GM19397 (cell line): Measurements from ENCODE around the gene ELOF1.

Experiments used
- ATAC-seq: cut with Tn5 transposase; IDR thresholded peaks from one replicate; pipeline ENCODE4 v1.9.1; 2021; ENCODE audit warnings: mild to moderate bottlenecking, moderate library complexity; ENCODE audit not compliant: unreplicated experiment

Gene ELOF1

DNA sequence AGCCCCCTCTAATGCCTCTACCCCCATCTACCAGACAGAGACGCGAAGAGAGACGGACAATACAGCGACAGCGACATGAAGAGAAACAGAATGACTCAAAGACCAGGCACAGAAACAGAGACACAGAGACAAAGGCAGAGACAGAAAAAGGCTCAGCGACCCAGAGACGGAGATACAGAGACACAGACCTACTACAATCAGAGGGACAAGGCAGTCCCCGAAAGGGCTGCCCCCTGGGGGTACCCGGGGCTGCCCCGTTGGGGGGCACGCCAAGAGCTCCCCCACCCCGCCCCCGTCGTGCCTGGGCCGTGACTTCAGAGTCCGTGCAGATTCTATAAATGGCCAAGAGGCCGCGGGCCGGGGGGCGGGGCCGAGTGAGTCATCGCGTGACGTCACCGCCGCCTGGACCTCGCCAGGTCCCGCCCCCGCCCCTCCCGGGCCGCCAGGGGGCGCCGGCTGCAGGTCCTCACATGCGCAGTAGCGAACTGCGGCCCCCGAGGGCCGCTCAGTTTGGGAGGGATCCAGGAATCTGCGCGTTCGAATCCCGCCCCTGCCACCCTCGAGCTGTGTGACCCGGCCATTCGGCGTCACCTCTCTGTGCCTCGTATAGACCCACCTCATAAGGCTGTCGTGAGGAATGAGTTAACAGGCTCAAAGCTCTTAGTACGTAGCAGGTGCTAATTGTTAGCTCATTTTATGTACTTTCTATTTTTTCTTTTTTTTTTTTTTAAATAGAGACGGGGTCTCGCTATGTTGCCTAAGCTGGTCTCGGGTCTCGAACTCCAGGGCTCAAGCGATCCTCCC is 23.0 kb downstream of the ELOF1 start:
- peak; percentile 76 for ATAC-seq

DNA sequence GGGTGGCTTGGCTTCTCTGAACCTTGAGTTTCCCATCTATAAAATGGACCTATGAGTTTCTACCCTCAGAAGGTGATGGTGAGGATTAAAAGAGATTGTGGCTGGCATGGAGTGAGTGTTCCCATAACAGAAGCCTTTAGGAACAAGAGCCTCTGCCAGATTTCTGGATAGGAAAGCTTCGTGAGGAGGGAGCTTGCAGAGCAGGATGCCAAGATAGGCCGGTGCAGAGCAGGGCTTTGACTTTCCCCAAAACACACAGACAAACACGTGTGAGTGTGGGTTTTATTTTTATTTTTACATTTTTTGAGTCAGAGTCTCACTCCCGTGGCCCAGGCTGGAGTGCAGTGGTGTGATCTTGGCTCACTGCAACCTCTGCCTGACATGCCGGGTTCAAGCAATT is 24.1 kb downstream of the ELOF1 start:
- ATAC-seq, result no peak

DNA sequence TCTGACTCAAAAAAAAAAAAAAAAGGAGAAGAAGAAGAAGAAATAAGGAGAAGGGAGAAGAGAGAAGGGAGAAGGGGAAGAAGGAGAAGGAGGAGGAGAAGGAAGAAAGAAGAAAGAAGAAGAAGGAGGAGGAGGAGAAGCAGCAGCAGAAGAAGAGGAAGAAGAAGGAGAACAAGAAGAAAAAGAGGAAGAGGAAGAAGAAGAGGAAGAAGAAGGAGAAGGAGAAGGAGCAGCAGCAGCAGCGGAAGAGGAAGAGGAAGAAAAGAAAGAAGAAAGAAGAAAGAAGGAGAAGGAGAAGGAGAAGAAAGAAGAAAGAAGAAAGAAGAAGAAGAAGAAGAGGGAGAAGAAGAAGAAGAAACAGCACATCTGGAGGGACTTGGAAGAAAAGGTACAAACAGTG is 24.5 kb downstream of the ELOF1 start:
- no peak for ATAC-seq

DNA sequence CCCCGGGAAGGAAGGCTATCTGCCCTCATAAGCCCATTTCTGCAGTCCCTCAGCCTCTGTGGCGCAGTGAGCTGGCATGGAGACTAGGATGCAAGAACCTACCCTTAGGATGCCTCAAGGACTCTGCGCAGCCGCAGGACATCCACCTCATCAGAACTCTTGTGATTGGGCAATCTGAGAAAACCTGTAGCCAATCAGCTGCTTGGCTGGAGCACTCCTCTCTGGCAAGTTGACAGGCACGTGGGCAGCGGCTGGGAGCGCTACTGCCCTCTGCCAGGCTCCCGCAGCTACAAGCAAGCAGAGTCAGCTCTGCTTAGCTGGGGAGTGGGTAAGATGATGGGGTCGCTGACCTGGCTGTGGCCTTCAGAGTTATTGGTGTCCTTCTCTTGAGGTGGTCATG is 28.6 kb downstream of the ELOF1 start:
- ATAC-seq, result no peak

DNA sequence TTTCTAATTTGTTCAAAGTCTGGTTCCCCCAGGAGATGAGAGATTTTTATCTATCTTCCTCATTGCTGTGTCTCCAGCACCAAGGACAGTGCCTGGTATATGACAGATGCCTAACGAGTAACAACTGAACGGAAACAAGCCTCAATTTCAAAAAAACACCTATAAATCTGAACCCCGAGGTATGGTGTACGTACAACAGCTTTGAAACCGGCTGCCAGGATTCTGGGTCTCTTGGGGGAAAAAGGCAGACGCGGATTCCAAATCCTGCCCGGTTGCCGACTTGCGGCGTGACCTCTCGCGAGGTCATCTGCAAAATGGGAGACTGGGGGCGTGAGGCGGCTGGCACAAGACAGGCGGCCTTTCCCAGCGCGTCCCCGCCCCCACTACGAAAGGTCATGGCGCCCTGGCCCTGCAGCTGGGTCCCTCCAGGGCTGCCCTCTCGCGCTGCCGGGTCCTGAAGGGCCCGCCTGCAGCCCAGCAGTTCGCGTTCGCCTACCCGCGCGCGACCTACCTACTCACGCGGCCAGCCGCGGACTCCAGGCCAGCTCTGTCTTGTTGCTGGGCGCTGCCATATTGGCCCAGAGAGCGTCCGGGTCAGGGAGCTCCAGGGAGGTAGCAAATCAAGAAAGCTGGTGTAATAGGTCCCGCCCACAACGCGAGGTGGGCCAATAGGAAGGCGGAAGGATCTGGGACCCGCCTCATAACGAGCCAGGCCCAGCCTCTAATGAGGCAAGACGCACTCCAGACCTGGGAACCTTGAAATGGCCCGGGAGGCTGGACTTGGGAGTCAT is 30.3 kb downstream of the ELOF1 start, which contains the start of gene ECSIT:
Gene ECSIT (minus strand): TSS at position 584 of the 791 bp plus-strand sequence. CDS start 9,964 bp downstream, outside the sequence.
- peak; percentile 95 for ATAC-seq

DNA sequence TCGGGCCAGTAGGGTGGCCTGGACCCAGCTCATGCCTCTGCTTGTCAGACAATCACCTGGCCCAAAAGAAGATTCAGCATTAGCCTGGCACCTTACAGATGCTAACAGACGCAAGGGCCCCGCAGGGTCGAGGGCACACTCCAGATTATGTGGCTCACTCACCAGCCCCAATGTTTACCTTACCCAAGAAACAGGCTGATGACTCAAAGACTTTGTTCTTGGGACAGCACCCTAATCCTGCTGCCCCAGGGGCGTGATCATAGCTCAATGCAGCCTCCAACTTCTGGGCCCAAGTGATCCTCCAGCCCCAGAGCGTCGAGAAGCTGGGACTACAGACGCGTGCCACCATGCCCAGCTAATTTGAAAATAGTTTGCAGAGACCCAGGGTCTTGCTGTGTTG is 39.9 kb downstream of the ELOF1 start:
- no peak for ATAC-seq

DNA sequence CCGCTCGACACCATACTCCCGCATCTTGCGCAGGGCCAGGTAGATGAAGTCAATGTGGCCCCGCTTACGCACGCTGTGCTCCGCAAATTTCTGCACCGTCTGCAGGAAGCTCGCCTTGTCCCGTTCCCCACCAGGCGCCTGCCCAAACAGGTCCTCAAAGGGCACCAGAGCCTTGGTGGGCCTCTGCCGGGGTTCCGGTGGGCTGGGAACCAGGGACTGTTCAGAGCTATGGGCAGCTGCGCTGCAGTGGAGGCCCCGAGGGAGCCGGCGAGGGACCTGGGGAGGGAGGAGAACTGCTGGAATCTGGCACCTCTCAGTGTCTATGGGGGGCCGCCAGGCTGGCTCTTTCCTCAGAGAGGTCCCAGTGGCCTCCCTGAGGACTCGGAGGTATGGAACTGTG is 45.1 kb downstream of the ELOF1 start:
- ATAC-seq, result no peak

DNA sequence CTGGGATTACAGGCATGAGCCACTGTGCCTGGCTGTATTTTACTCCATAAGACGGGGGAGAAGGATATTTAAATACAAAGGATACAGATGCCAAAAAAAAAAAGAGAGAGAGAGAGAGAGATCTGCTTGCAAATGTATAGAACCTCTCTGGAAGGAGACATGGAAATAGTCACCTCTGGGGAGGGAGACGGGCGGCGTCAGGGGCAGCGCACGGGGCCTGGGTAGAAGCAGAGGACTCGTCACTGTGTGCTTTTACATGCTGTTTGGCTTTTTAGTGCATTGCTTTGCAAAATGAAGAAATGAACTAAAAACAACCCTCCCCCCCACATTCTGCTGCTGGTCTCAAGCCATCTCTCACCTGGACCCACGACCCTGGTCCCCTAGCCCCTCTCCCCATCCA is 48.6 kb downstream of the ELOF1 start:
- ATAC-seq, result no peak

DNA sequence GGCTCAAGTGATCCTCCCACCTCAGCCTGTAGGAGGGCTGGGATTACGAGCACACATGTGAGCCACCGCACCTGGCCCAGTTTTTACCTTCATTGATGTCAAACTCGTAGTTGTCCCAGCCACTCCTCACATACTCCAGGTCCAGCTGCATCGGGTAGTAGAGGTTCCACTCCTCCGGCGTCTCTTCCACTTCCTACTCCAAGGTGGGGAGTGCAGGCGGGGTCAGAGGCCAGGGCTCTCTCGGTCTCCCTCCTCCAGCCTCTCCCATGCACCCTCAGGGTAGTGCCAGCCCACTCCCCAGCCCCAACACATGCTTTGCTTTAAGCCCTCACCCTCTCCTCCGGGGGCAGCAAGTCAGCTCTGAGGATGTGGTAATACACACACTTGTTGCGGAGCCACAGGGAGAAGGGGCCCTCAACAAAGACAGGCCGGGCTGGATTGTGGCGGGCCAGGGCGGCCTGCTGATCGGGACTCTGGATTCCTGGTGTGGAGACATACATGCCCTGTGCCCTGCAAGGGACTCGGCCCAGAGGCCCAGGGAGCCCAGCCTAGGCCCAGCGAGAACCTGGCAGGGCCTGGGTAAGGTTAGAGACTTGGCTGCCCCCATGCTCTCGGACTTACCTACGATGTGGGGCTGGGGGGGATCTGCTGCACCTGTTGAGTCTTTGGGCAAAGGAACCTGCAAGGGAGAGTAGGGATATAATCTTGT is 51.5 kb downstream of the ELOF1 start:
- ATAC-seq, result no peak

DNA sequence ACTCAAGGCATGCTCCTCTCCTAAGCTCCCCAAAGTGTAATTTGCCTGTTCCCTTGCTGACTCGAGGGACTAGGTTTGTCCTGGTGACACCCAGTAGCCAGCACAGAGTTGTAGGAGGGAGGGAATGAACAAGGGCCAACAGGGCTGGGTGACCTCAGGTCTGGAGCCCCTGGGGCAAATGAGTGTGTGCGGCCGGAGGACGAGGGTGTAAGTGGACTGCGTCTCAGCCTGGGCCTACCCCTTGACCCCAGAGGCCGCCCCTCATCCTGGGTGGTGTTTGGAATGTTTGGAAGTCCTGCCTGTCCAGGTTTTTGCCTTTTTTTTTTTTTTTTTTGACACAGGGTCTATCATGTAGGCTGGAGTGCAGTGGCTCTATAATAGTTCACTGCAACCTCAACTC is 52.1 kb downstream of the ELOF1 start:
- no peak for ATAC-seq

DNA sequence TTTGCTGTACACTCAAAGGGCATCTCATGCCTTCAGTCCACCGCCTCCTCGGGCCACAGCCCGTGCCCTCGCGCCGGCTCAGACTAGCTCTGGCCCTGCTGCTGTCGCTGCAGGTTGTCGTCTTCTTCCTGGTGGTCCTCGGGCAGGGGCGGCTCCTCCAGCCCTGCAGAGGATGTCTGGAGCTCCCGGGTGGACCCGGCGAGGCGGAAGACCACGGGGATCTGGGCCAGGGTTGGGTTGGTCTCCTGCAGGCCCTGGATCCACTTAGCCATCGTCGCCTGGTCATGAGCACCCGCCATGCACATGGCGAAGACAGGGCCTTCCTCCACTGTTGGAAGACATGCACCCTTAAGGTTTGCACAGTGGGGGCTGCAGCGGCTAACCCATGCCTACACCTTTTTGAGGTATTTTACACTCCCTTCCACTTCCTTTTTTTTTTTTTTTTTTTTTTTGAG is 52.9 kb downstream of the ELOF1 start:
- peak; percentile 19 for ATAC-seq

DNA sequence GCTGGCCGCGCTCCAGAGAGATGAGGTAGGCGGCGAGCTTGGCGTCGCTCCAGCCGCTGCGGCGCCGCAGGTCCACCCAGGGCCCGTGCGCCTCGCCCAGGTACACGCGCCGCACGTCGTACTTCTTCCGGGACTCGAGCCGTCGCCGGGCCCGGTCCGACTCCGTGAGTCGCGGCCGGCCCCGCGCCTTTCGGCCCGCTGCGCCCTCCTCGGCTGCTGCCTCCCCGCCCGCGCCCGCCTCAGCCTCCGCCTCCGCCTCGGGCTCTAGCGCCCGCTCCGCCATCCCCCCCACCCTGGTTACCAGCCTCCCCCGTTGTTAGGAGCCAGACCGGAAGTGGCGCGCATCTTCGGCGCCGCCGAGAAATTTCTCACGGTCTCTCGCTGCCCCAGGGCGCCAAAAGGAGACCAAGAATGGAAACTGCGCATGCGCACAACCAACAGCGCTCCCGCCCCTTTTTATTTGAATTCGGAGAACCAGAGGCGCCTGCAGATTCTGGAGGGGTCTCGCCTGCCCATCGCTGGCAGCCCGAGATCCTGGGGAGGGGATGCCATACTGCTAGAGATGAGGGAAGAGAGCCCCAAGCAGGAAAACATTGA is 53.4 kb downstream of the ELOF1 start, which contains the start of gene ZNF653:
Gene ZNF653 (minus strand): TSS at position 336 of the 597 bp plus-strand sequence. CDS start 53 bp downstream, at position 283.
- peak; percentile 59 for ATAC-seq

DNA sequence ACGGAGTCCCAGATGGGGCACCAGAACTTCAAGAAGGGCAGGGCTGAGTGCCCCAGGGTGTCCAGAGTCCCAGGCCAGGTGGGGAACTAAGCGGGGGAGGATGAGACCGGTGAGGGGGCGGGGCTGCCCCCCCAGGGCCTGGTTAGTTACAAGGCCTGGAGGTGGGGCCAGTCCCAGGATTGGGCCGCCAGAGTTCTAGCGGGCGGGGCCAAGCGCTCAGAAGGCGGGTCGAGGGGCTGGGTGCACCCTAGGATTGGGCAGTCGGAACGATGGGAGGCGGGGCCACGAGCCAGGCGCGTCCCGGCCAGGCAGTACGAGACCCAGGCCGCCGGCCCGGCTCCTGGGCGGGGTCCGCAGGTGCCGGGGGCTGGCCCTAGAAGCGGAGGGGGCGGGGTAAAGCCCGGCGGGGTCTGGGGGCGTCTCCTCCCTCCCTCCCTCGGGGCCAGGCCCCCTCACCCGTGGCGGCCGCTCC is 54.0 kb downstream of the ELOF1 start:
- peak; percentile 84 for ATAC-seq

DNA sequence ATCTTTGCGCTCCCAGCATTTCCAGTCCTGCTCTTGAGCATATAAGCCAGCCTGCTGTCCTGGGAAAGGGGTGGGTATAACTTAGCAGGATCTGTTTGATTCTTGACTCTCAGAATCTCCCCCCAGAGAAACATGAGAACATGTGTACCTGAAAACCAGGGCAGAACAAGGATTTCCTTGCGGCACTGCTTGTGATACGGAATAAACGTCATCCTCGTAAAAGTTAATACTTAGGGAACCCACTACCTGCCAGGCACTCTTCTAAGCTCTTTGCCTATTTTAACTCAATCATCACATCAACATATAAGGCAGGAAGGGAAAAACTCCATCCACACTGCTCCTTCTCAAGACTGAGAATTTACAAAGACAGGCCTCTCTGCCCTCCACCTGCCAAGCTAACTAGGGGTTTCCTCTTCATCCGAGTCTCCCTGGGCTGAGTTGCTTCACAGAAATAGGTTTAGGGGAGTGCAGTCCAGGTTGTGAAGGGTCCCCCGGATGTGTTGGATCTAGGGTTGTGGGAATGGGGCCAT is 54.5 kb downstream of the ELOF1 start:
- ATAC-seq, result no peak
